ENCODE measurements around the gene ARL15. TPM values are rescaled to one million over a fixed set of nuclear protein-coding genes. Genes with fewer than 3 reads are reported as not detected.

Gene ARL15
- total and polyA plus RNA-seq, 2 donors (not counting 1 experiment from before 2014, with no cell fraction given): 5.8 to 20.5 TPM

DNA sequence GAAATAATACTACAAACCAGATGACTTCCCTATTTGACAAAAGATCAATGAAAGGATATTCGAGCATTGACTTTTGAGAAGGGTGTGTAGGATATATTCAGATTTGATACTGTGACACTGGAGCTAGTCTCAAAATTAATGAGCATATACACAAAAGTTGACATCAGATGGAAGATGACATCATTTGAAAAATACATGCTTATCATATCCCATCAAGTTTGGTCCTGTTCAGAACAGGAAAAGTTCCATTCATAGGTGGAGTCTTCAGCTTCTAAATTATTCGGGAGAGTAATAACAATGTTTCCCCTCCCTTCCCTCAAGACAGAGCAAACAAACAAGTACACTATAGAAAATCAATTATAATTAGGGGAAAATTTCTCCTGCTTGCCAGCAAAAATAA lies 401.6 kb downstream of the ARL15 start:
- no peak for TF ChIP-seq EZH2 (IDR thresholded peaks at IDR 0.05; ENCODE audit: borderline replicate concordance, insufficient read depth, low read depth, low read length, poor library complexity, severe bottlenecking)
- TF ChIP-seq, protein P1, sequence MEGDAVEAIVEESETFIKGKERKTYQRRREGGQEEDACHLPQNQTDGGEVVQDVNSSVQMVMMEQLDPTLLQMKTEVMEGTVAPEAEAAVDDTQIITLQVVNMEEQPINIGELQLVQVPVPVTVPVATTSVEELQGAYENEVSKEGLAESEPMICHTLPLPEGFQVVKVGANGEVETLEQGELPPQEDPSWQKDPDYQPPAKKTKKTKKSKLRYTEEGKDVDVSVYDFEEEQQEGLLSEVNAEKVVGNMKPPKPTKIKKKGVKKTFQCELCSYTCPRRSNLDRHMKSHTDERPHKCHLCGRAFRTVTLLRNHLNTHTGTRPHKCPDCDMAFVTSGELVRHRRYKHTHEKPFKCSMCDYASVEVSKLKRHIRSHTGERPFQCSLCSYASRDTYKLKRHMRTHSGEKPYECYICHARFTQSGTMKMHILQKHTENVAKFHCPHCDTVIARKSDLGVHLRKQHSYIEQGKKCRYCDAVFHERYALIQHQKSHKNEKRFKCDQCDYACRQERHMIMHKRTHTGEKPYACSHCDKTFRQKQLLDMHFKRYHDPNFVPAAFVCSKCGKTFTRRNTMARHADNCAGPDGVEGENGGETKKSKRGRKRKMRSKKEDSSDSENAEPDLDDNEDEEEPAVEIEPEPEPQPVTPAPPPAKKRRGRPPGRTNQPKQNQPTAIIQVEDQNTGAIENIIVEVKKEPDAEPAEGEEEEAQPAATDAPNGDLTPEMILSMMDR (IDR thresholded peaks at IDR 0.05): no peak
- Histone ChIP-seq H3K9ac (ENCODE audit: low read length) (no peak overlapping the region), H3K4me2 (replicated peaks; ENCODE audit: low read depth, low read length, poor library complexity, severe bottlenecking) (no peak overlapping the region), H2AFZ (ENCODE audit: insufficient read depth, low read depth, low read length, poor library complexity, severe bottlenecking) (no peak overlapping the region), H3K79me2 (ENCODE audit: control insufficient read depth, insufficient read depth, low read length) (no peaks in the 10 kb centered on the region), H3K4me3 (ENCODE audit: control extremely low read depth in 1 of 5, extremely low read depth in 1 of 5, insufficient read depth in 1 of 5, low read depth in 2 of 5, low read length in 4 of 5) (no peak overlapping the region), H4K20me1 (ENCODE audit: control insufficient read depth, insufficient read depth, low read length, poor library complexity, severe bottlenecking) (no peaks in the 10 kb centered on the region), H3K4me1 (ENCODE audit: control insufficient read depth in 2 of 2, insufficient read depth in 2 of 2, low read length in 2 of 2) (no peaks in the 10 kb centered on the region), H3K36me3 (replicated peaks in 1 of 2; ENCODE audit: control extremely low read depth in 1 of 2, control insufficient read depth in 1 of 2, extremely low read depth in 1 of 2, insufficient read depth in 2 of 2, low read length in 1 of 2) (no peaks in the 10 kb centered on the region), H3K27me3 (replicated peaks in 1 of 4; ENCODE audit: control extremely low read depth in 1 of 4, control insufficient read depth in 3 of 4, insufficient read depth in 4 of 4, low read length in 3 of 4) (no peaks in the 10 kb centered on the region), H3K9me3 (ENCODE audit: control extremely low read depth in 1 of 3, control insufficient read depth in 2 of 3, insufficient read depth in 1 of 3, low read length in 2 of 3) (no peaks in the 10 kb centered on the region), H3K27ac (ENCODE audit: low read length in 2 of 2) (no peak overlapping the region)
- ChIA-PET CTCF (no interaction called here), POLR2A (no interaction called here)
- H3K9me3 Mint-ChIP-seq (ENCODE audit: insufficient read depth): no peaks in the 10 kb centered on the region
- ATAC-seq (ENCODE audit: low read depth) (no peak), DNase-seq (no peak)
- no peak overlapping the region for H3K4me3 Mint-ChIP-seq
- no peaks in the 10 kb centered on the region for H3K27me3 Mint-ChIP-seq
- intact Hi-C loops (cut with micrococcal nuclease): no loop called here
- H3K4me1 Mint-ChIP-seq: no peaks in the 10 kb centered on the region
- no peak overlapping the region for H3K27ac Mint-ChIP-seq
- no CpG with 5 or more reads among the region's 2 CpGs for WGBS (ENCODE audit: insufficient coverage)

DNA sequence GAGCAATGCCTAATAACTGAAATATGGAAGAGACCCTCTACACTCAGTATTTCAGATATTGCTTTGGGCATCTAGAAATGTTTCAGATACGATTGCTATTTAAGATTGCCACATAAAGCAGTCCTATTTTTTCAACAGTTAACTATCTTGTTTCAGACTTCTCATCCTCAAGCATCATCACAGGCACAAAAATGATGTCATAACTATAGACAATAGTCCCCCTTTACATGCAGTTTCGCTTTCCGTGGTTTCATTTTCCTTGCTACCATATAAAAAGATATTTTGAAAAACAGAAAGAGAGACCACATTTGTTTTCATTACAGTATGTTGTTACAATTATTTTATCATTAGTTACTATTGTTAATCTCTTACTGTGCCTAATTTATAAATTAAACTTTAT lies 402.5 kb downstream of the ARL15 start:
- Mint-ChIP-seq H3K27ac (no peak overlapping the region), H3K4me1 (no peaks in the 10 kb centered on the region), H3K27me3 (no peaks in the 10 kb centered on the region), H3K9me3 (ENCODE audit: insufficient read depth) (no peaks in the 10 kb centered on the region), H3K4me3 (no peak overlapping the region)
- Histone ChIP-seq H3K27ac (ENCODE audit: low read length in 2 of 2) (no peak overlapping the region), H3K4me2 (replicated peaks; ENCODE audit: low read depth, low read length, poor library complexity, severe bottlenecking) (no peak overlapping the region), H3K27me3 (replicated peaks in 1 of 4; ENCODE audit: control extremely low read depth in 1 of 4, control insufficient read depth in 3 of 4, insufficient read depth in 4 of 4, low read length in 3 of 4) (no peaks in the 10 kb centered on the region), H3K9me3 (ENCODE audit: control extremely low read depth in 1 of 3, control insufficient read depth in 2 of 3, insufficient read depth in 1 of 3, low read length in 2 of 3) (no peaks in the 10 kb centered on the region), H3K36me3 (replicated peaks in 1 of 2; ENCODE audit: control extremely low read depth in 1 of 2, control insufficient read depth in 1 of 2, extremely low read depth in 1 of 2, insufficient read depth in 2 of 2, low read length in 1 of 2) (no peaks in the 10 kb centered on the region), H4K20me1 (ENCODE audit: control insufficient read depth, insufficient read depth, low read length, poor library complexity, severe bottlenecking) (no peaks in the 10 kb centered on the region), H3K79me2 (ENCODE audit: control insufficient read depth, insufficient read depth, low read length) (no peaks in the 10 kb centered on the region), H2AFZ (ENCODE audit: insufficient read depth, low read depth, low read length, poor library complexity, severe bottlenecking) (no peak overlapping the region), H3K4me1 (ENCODE audit: control insufficient read depth in 2 of 2, insufficient read depth in 2 of 2, low read length in 2 of 2) (no peaks in the 10 kb centered on the region), H3K9ac (ENCODE audit: low read length) (no peak overlapping the region), H3K4me3 (ENCODE audit: control extremely low read depth in 1 of 5, extremely low read depth in 1 of 5, insufficient read depth in 1 of 5, low read depth in 2 of 5, low read length in 4 of 5) (no peak overlapping the region)
- no peak for ATAC-seq (ENCODE audit: low read depth)
- no peak for DNase-seq
- intact Hi-C loops (cut with micrococcal nuclease): no loop called here
- CTCF ChIA-PET: no interaction called here
- POLR2A ChIA-PET: no interaction called here
- no peak for TF ChIP-seq EZH2 (IDR thresholded peaks at IDR 0.05; ENCODE audit: borderline replicate concordance, insufficient read depth, low read depth, low read length, poor library complexity, severe bottlenecking)
- TF ChIP-seq, protein P1 (IDR thresholded peaks at IDR 0.05): no peak
- WGBS (ENCODE audit: insufficient coverage): 100% methylated on average over 1 of the region's 3 CpGs

All from B cell (primary cell).